GM19438 (cell line): ENCODE data around the gene CDH13.

ENCODE experiments used
- ATAC-seq: cut with Tn5 transposase; IDR thresholded peaks from one replicate; pipeline ENCODE4 v1.9.1; 2021; ENCODE audit warnings: low read depth; ENCODE audit not compliant: unreplicated experiment

CDH13 gene

DNA sequence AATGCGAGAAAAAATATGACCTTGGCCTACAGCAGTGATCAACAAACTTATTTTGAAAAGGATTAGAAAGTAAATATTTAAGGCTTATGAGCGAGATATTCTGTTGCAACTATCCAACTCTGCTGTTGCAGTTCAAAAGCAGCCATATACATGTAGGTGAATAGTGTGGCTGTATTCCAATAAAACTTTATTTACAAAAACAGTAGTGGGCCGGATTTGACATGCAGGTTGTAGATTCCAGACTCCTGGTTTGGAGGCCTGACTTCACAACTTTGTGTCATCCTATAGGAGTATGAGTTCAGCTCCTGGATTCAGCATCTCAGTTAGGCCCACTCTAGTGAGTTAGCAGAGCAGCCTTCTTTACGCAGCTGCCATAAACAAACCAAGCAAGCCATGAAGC is 386.3 kb downstream of the CDH13 start:
- ATAC-seq, result no peak

DNA sequence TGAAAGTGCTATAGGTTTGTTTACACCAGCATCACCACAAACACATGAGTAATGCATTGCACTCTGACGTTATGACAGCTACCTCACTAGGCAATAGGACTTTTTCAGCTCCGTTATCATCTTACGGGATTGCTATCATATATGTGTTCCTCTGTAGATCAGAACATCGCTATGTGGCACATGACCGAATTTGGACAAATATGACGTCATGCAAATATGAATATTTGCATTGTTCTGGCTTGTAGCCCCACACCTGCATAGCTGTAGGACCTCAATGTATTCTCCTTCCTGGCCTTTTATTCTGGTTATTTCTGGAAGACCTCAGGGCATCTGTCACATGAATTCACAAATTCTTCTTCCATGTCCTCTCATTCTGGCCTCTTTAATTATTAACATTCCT is 393.2 kb downstream of the CDH13 start:
- no peak for ATAC-seq

DNA sequence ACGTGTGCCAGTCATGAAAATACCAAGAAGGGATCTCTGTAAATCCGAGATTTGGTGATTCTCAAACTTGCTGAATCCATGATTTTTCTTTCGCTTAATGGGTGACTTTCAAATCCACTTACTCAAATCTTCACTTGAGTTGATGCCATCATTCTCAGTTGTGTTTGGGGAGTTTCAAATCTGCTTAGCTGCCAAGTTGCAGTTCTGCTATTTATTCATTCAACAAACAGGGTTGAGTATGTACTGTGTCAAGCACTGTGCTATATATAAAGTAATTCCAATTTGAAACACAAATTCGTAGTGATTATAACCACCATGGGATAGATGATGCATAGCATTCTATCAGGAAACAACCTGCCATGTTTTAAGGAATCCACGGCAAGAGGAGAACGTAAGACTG is 394.3 kb downstream of the CDH13 start:
- no peak for ATAC-seq

GRCh38 chr16:83021746-83022145 is 395.0 kb downstream of the CDH13 start:
- no peak for ATAC-seq

DNA sequence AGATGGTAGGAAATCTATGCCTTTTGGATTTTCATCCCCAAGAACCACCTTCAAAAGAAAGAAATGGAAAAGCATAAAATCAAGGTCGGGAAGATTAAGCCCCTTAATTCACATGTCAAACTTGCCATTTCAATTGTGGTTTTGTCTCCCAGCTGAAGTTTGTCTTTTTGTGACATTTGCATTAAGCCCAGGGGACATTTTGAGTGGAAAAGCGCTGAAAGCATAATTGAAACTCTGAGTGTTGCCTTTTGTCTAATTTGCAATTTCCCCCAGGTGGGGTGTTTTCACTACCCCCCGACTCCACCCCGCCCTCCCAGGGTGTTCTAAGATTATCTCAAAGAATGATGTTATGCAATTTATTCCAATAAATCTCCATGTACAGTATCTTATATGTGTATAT is 396.2 kb downstream of the CDH13 start:
- ATAC-seq, result no peak

DNA sequence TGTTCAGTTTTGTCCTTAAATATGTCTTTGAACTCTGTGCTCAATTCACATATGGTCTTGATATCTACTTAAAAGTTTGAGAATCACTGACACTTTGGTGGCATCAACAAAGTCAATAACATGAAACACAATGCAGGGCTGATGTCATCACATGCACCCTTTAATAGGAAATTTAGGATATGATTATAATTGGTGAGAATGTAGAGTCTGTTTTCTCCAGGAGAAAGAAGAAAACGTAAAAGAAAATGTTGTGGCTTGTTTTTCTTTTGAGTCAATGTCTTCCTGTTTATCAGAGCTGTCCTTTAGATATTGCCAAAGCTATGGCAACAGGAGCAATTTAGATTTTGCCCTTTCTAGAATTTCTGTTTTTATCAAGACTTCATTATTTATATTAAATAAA is 396.9 kb downstream of the CDH13 start:
- no peak for ATAC-seq

GRCh38 chr16:83027973-83028372 is 401.2 kb downstream of the CDH13 start:
- no peak for ATAC-seq

DNA sequence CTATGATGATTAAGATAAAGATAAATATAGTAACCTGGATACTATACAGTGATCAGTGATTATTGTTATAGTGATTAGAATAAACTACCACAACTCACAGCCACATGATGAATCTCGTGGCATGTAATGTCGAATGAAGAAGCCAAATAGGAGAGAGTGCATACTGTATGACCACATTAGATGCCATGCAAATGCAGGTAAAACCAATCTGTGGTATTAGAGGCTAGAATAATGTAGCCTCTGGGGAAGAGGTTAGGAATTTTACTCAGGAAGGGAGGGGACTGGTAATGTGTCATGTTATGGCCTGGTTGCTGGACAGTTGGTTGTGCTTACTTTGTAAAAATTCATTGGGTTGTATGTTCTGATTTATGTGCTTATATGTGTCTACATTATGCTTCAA is 402.7 kb downstream of the CDH13 start:
- ATAC-seq, result no peak

GRCh38 chr16:83031524-83031923 is 404.8 kb downstream of the CDH13 start:
- ATAC-seq, result no peak

GRCh38 chr16:83037102-83037501 is 410.3 kb downstream of the CDH13 start:
- ATAC-seq, result no peak

GRCh38 chr16:83037884-83038283 is 411.1 kb downstream of the CDH13 start:
- ATAC-seq, result no peak

GRCh38 chr16:83040174-83040573 is 413.4 kb downstream of the CDH13 start:
- ATAC-seq, result no peak

- ATAC-seq, result no peak
Measured at GRCh38 chr16:83044589-83044988, 417.8 kb downstream of the CDH13 start.

DNA sequence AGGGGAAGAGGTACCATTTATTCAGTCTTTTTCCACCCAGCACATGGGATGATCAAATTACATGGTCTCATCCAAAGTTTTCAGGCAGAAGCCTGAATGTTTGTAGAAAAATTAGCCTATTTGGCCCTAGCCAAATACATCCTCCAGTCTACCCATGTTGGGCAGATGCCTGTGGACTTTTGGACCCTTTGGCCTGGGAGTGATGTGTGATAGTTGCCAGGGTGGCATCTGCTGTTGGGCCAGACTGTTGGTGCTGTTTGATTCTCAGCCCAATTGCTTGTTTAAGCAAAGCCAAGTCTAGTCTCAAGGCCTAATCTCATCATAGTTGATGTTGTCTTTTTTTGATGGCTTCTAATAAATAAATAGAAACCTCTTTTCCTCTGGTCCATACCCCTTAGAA is 419.0 kb downstream of the CDH13 start:
- ATAC-seq, result no peak

- ATAC-seq, result no peak
Measured at GRCh38 chr16:83046664-83047063, 419.9 kb downstream of the CDH13 start.

DNA sequence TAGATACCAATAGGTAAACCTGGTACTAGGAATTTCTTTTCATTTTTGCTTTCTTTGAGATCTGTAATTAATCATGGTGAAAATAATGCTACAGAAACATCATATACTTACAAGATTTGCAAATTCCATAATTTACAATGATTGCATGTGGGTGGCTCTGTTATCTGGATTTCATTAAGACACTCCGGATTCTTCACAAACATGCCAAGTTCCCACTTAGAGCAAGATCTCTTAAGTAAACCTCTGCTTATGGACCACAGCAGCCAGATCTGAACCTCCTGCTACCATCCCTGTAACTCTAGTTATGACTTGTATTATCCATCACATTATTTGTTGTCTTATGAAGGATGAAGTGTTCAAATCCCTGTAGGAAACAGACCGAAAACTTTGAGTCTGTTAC is 424.7 kb downstream of the CDH13 start:
- ATAC-seq, result no peak

DNA sequence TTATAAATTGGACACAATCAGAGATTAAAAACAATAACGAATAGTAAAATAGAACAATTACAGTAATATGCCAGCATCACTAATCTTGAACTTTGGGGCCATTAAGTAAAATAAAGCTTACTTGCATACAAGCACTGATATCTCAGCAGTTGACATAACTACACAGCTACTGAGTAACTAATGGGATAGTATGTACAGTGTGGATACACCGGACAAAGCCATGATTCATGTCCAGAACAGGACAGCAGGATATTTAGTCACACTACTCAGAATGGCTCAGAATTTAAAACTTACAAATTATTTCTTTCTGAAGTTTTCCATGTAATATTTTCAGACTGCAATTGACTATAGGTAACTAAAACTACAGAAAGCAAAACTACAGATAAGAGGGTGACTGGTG is 427.5 kb downstream of the CDH13 start:
- no peak for ATAC-seq

GRCh38 chr16:83058376-83058775 is 431.6 kb downstream of the CDH13 start:
- no peak for ATAC-seq

DNA sequence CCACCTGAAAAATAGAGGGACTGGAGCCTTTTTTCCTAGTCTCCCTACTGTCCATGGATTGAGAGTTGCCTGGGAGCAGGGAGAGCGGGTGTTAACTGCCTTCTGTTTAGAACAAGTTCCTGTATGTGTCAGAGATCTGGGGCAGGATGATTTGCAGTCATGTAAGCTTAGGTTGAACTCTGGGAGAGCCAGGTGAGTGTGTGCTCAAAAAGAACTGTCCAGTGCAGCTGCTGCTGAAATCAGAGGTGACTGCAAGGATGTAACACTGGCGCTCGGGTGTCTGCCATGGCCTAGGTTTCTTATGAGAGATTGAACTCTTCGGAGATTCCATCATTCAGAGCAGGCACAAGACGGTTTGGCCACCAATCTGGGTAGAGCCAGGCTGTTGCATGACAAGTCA is 432.5 kb downstream of the CDH13 start:
- no peak for ATAC-seq

GRCh38 chr16:83066011-83066410 is 439.2 kb downstream of the CDH13 start:
- ATAC-seq, result no peak

GRCh38 chr16:83066881-83067280 is 440.1 kb downstream of the CDH13 start:
- ATAC-seq, result no peak

DNA sequence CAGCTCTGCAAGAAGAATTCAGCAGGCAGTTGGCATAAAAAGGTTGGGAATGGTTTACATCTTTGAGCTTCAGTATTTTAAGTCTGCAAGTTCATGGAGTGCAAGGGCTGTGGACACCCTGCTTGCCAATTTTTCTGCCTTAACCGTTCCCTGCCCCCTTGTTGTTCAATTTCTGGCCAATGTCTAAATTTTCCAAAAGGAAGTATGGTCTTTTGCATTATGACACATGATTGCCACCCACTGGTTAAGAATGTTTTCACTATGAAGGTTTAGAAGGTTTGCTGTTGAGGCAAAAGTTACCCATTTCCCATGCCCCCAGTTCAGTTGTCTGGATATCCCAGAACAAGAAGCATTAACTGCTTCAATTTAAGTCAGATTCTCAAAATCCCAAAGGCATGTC is 441.9 kb downstream of the CDH13 start:
- ATAC-seq, result no peak

- ATAC-seq, result no peak
Measured at GRCh38 chr16:83070416-83071209, 443.8 kb downstream of the CDH13 start.
